Measurements from ENCODE around the gene NTRK1. TPM values are rescaled to one million over a fixed set of nuclear protein-coding genes. Genes with fewer than 3 reads are reported as not detected.

The NTRK1 gene
- total RNA-seq, 1 experiment from 2014 or later = 0.89 TPM

DNA sequence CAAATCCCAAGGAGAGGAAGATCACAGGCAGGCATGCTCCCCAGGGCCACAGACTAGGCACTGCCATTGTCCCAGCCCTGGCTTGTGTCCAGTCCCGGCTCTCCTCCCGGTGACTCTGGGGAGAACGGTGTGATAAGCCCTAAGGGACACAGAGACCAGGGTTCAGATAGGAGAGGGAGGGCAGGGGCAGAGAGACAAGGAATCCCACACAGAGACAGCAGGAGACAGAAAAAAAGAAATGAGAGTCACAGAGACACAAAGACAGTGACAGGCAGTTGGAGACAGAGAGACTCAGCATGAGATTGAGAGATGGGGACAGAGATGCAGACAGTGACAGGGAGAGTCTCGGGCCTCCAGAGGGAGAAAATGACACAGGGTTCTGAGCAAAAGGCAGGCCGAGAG, 2.1 kb upstream of the NTRK1 start:
- no peaks in the 10 kb centered on the region for H3K36me3 ChIP-seq (ENCODE audit: control insufficient read depth in 1 of 2, insufficient read depth in 2 of 2, low read length in 2 of 2)
- ATAC-seq = no peak
- no peaks in the 10 kb centered on the region for H4K20me1 ChIP-seq (ENCODE audit: insufficient read depth)
- no peak overlapping the region for H3K27ac ChIP-seq (ENCODE audit: low read depth, low read length)
- H3K4me2 ChIP-seq (ENCODE audit: low read length) = no peak overlapping the region
- H3K4me3 ChIP-seq (replicated peaks in 1 of 2; ENCODE audit: low read depth in 1 of 2, low read length in 2 of 2) = no peak overlapping the region
- peaks cover 3% of the 10 kb centered on the region; the same call in 1 of the 2 replicates for H3K27me3 ChIP-seq (ENCODE audit: insufficient read depth, low read length)
- POLR2A ChIA-PET = no interaction called here
- CTCF ChIA-PET = interaction anchor here (1.9 to 6.5 kb wide), 5 partner anchors 20 to 169 kb away, joined by 9 to 136 read pairs (median 44); partner anchors contain the start of genes ISG20L2 and METTL25B
- BruUV-seq (replicated peaks) = no TSS peak
- no peak overlapping the region for H3K9ac ChIP-seq (ENCODE audit: low read length)
- H3K9me3 ChIP-seq (ENCODE audit: control insufficient read depth in 1 of 2, insufficient read depth in 1 of 2, low read depth in 1 of 2, low read length in 2 of 2) = no peaks in the 10 kb centered on the region
- RAD21 ChIA-PET (ENCODE audit: low non-redundant PET in 1 of 2, low total read pairs in 2 of 2, uncharacterized antibody in 2 of 2, unreplicated experiment in 2 of 2) = interaction anchor here in 1 of 2 experiments (1.1 kb wide), 1 partner anchor 44 kb away, joined by 3 read pairs; no protein-coding TSS in a partner anchor
- H3K4me1 ChIP-seq (ENCODE audit: control insufficient read depth in 1 of 2, insufficient read depth in 2 of 2, low read length in 2 of 2) = peaks cover 4 to 17% of the 10 kb centered on the region in 2 experiments; a peak in 3 of 4 replicates
- no peaks in the 10 kb centered on the region for H3K9me2 ChIP-seq (ENCODE audit: insufficient read depth)
- intact Hi-C loops (cut with micrococcal nuclease) = no loop called here
- DNase-seq (ENCODE audit: low read depth, low spot score) = no peak
- TF ChIP-seq JUND (IDR thresholded peaks at IDR 0.05) = no peak
- TF ChIP-seq POLR2AphosphoS5 (IDR thresholded peaks at IDR 0.05; ENCODE audit: low read depth, low read length) = no peak
- TF ChIP-seq ELF1 (IDR thresholded peaks at IDR 0.05; ENCODE audit: borderline replicate concordance, low read depth) = no peak
- no peak for TF ChIP-seq EZH2phosphoT487 (IDR thresholded peaks at IDR 0.05; ENCODE audit: borderline replicate concordance)
- no peak for TF ChIP-seq TCF7L2 (IDR thresholded peaks at IDR 0.05; ENCODE audit: borderline replicate concordance, extremely low read depth, insufficient read depth, insufficient read length)
- TF ChIP-seq SP1 (IDR thresholded peaks at IDR 0.05; ENCODE audit: low read depth) = no peak
- H3K79me2 ChIP-seq (ENCODE audit: insufficient read depth, low read length) = no peaks in the 10 kb centered on the region
- H2AFZ ChIP-seq (ENCODE audit: low read depth, low read length, poor library complexity, severe bottlenecking) = no peak overlapping the region

DNA sequence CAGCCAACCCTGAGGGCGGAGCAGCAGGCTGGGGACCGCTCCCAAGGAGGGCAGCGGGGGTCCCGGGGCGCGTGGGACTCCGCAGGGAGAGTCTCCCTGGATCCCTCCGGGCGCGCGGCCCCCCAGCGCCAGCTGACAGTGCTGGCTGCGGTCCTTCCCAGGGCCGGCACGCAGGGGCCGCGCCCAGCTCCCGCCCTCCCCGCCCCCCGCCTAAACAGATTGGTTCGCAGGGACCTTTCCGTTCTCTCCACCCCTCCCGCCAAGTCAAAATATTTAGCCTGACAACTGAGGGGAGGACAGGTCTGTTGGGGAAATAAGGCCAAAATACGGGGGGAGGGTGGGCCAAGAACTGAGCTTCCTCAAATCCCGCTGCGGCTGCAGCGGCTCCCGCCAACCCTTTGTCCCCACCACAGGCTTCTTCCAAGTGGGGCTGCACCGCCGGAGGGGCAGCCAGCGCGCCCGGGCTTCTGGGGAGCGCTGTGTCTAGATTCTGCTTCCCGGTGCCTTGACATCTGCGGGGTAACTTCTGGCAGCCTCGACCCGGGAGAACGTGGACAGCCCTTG, 1.6 kb upstream of the NTRK1 start, which contains the start of gene INSRR:
INSRR (minus strand) TSS at position 159 of the 564 bp plus-strand sequence. CDS start 496 bp downstream, outside the sequence.
- H3K36me3 ChIP-seq (ENCODE audit: control insufficient read depth in 1 of 2, insufficient read depth in 2 of 2, low read length in 2 of 2) = no peaks in the 10 kb centered on the region
- no peak within 1 kb of the TSS for H2AFZ ChIP-seq (ENCODE audit: low read depth, low read length, poor library complexity, severe bottlenecking)
- peak within 1 kb of the TSS; percentile 93 for H3K4me2 ChIP-seq (ENCODE audit: low read length)
- ChIA-PET RAD21 (ENCODE audit: low non-redundant PET in 1 of 2, low total read pairs in 2 of 2, uncharacterized antibody in 2 of 2, unreplicated experiment in 2 of 2) (interaction anchor here in 1 of 2 experiments (1.1 to 1.9 kb wide), 2 partner anchors 45 to 170 kb away, joined by 3 to 16 read pairs; no protein-coding TSS in a partner anchor), POLR2A (interaction anchor here (1.5 to 1.6 kb wide), 3 partner anchors 133 to 198 kb away, joined by 3 to 10 read pairs (median 4); no protein-coding TSS in a partner anchor), CTCF (interaction anchor here (0.9 to 6.5 kb wide), 16 partner anchors 11 to 239 kb away, joined by 3 to 136 read pairs (median 6); partner anchors contain the start of genes HAPLN2, ISG20L2, METTL25B and MRPL24)
- no peak within 1 kb of the TSS for H3K9ac ChIP-seq (ENCODE audit: low read length)
- H3K27me3 ChIP-seq (ENCODE audit: insufficient read depth, low read length) = peaks cover 3% of the 10 kb centered on the region; the same call in 1 of the 2 replicates
- no peak for TF ChIP-seq POLR2A (IDR thresholded peaks at IDR 0.05; ENCODE audit: borderline replicate concordance, extremely low read depth, insufficient read depth, insufficient read length)
- no peak for DNase-seq (ENCODE audit: low read depth, low spot score)
- intact Hi-C loops (cut with micrococcal nuclease) = no loop called here
- H3K4me1 ChIP-seq (ENCODE audit: control insufficient read depth in 1 of 2, insufficient read depth in 2 of 2, low read length in 2 of 2) = peaks cover 4 to 17% of the 10 kb centered on the region in 2 experiments; a peak in 3 of 4 replicates
- no peaks in the 10 kb centered on the region for H4K20me1 ChIP-seq (ENCODE audit: insufficient read depth)
- no peaks in the 10 kb centered on the region for H3K9me3 ChIP-seq (ENCODE audit: control insufficient read depth in 1 of 2, insufficient read depth in 1 of 2, low read depth in 1 of 2, low read length in 2 of 2)
- H3K79me2 ChIP-seq (ENCODE audit: insufficient read depth, low read length) = no peaks in the 10 kb centered on the region
- no peak within 1 kb of the TSS for H3K27ac ChIP-seq (ENCODE audit: low read depth, low read length)
- no peak for ATAC-seq
- BruUV-seq (replicated peaks) = no TSS peak
- peak within 1 kb of the TSS; percentile 30 to 55 for H3K4me3 ChIP-seq (replicated peaks in 1 of 2; ENCODE audit: low read depth in 1 of 2, low read length in 2 of 2)
- H3K9me2 ChIP-seq (ENCODE audit: insufficient read depth) = no peaks in the 10 kb centered on the region

Measured in HCT116 (cell line).